GM12878 (cell line): ENCODE measurements around the gene USF1.
"Not testable (repeated sequence)": the region's sequence is repeated elsewhere in the genome, so short reads cannot be mapped to it uniquely, and the experiment has no call there.

Experiments used
- CTCF ChIP-seq, 3 experiments: IDR thresholded peaks in 2 of 3; conservative IDR thresholded peaks in 1 of 3; 2 replicates each; pipeline ENCODE4 v1.5.1; 2011; ENCODE audit warnings: low read depth in 3 of 3, low read length in 3 of 3, mild to moderate bottlenecking in 3 of 3, control low read depth in 2 of 3, moderate library complexity in 2 of 3, inconsistent platforms in 1 of 3, mixed read lengths in 1 of 3; ENCODE audit not compliant: control insufficient read depth in 2 of 3, insufficient read depth in 1 of 3; ENCODE audit errors: extremely low read depth in 1 of 3
- EED ChIP-seq: sonication (generic); IDR thresholded peaks from 2 replicates; pipeline ENCODE4 v1.6.1; 2016; ENCODE audit warnings: antibody characterized with exemption, low read depth
- EP300 ChIP-seq, 2 experiments: fragments of 150-350 bp in 1 of 2; IDR thresholded peaks; 2 replicates each; pipeline ENCODE4 v1.6.1; 2011 to 2012; ENCODE audit warnings: low read depth in 2 of 2, low read length in 2 of 2, borderline replicate concordance in 1 of 2, improper control_type of control experiment in 1 of 2, inconsistent platforms in 1 of 2; ENCODE audit not compliant: control insufficient read depth in 1 of 2
- EZH2 ChIP-seq: IDR thresholded peaks from 2 replicates; pipeline ENCODE4 v1.6.1; 2012; ENCODE audit warnings: low read depth, mild to moderate bottlenecking, control low read depth, inconsistent platforms, low read length, borderline replicate concordance; ENCODE audit not compliant: control insufficient read depth
- FOXM1 ChIP-seq: IDR thresholded peaks from 2 replicates; pipeline ENCODE4 v1.6.1; 2012; ENCODE audit warnings: low read depth, mild to moderate bottlenecking, inconsistent platforms, low read length, moderate library complexity
- HDAC6 ChIP-seq: fragments of 200-600 bp; sonication (generic); IDR thresholded peaks from one replicate; pipeline ENCODE4 v1.8.0; 2017; ENCODE audit warnings: antibody characterized with exemption; ENCODE audit not compliant: unreplicated experiment
- JUND ChIP-seq: IDR thresholded peaks from 2 replicates; pipeline ENCODE4 v1.6.1; 2012; ENCODE audit warnings: low read depth, mild to moderate bottlenecking, low read length, improper control_type of control experiment, moderate library complexity
- MXI1 ChIP-seq: fragments of 150-350 bp; IDR thresholded peaks from 2 replicates; pipeline ENCODE4 v1.6.1; 2011; ENCODE audit warnings: low read depth, mild to moderate bottlenecking, inconsistent platforms, low read length, improper control_type of control experiment
- POLR2A ChIP-seq: IDR thresholded peaks from 2 replicates; pipeline ENCODE4 v1.6.1; 2011; ENCODE audit warnings: low read depth, mild to moderate bottlenecking, low read length
- POLR2AphosphoS5 ChIP-seq: IDR thresholded peaks from 2 replicates; pipeline ENCODE4 v1.6.1; 2011; ENCODE audit warnings: mild to moderate bottlenecking, low read length, inconsistent platforms
- RELA ChIP-seq: fragments of 450-650 bp; IDR thresholded peaks from 2 replicates; pipeline ENCODE4 v1.8.0; 2014; ENCODE audit warnings: borderline replicate concordance; ENCODE audit not compliant: partially characterized antibody
- SREBF1 ChIP-seq: IDR thresholded peaks from 2 replicates; pipeline ENCODE4 v1.6.1; 2012; ENCODE audit warnings: mild to moderate bottlenecking, low read length
- STAT1 ChIP-seq: fragments of 450-650 bp; conservative IDR thresholded peaks from 2 replicates; pipeline ENCODE4 v1.6.1; 2014; ENCODE audit warnings: antibody characterized with exemption, mild to moderate bottlenecking
- SUZ12 ChIP-seq: fragments of 200-600 bp; sonication (generic); IDR thresholded peaks from one replicate; pipeline ENCODE4 v1.6.1; 2018; ENCODE audit warnings: antibody characterized with exemption, mild to moderate bottlenecking; ENCODE audit not compliant: unreplicated experiment

- not testable (repeated sequence) for TF ChIP-seq EP300 (IDR thresholded peaks at IDR 0.05; ENCODE audit: borderline replicate concordance in 1 of 2, control insufficient read depth in 1 of 2, low read depth in 2 of 2, low read length in 2 of 2); EZH2; JUND; FOXM1; POLR2A; SREBF1; SUZ12; CTCF (IDR thresholded peaks at IDR 0.05 in 2 of 3, conservative IDR thresholded peaks at IDR 0.05 in 1 of 3; ENCODE audit: control insufficient read depth in 2 of 3, extremely low read depth in 1 of 3, insufficient read depth in 1 of 3, low read depth in 3 of 3, low read length in 3 of 3); EED; HDAC6; MXI1; STAT1; RELA; POLR2AphosphoS5
Observed at GRCh38 chr1:161063936-161064335, 18.2 kb upstream of the USF1 start.
